ENCODE results near the gene CHST11. TPM values are rescaled to one million over a fixed set of nuclear protein-coding genes. Genes with fewer than 3 reads are reported as not detected.

CHST11 gene
- total RNA-seq, 4 donors from 2014 or later, result 20.8 to 56.7 (median 26.5) TPM

- Histone ChIP-seq H3K4me1 (peaks cover 0 to 4% (median 0%) of the 10 kb centered on the region in 4 donors), H3K36me3 (no peaks in the 10 kb centered on the region), H3K4me3 (no peak overlapping the region), H3K27me3 (no peaks in the 10 kb centered on the region), H3K9me3 (no peaks in the 10 kb centered on the region), H3K27ac (no peak overlapping the region)
- 73 to 85% methylated on average over 6 of the region's 6 CpGs for WGBS, 2 donors
- TF ChIP-seq POLR2A (IDR thresholded peaks at IDR 0.05) (no peak), CTCF (IDR thresholded peaks at IDR 0.05) (no peak), EP300 (IDR thresholded peaks at IDR 0.05) (no peak)
- DNase-seq (ENCODE audit: low spot score in 2 of 2), result no peak
Observed at GRCh38 chr12:104630230-104630670, 173.5 kb downstream of the CHST11 start.

- H3K36me3 ChIP-seq, result no peaks in the 10 kb centered on the region
- no peaks in the 10 kb centered on the region for H3K9me3 ChIP-seq
- TF ChIP-seq POLR2A (IDR thresholded peaks at IDR 0.05) (no peak), EP300 (IDR thresholded peaks at IDR 0.05) (no peak), CTCF (IDR thresholded peaks at IDR 0.05) (no peak)
- no peaks in the 10 kb centered on the region for H3K27me3 ChIP-seq
- no peak overlapping the region for H3K27ac ChIP-seq
- no peaks in the 10 kb centered on the region for H3K4me1 ChIP-seq
- 93% methylated on average over 8 of the region's 8 CpGs for WGBS, 2 donors
- H3K4me3 ChIP-seq, result no peak overlapping the region
- no peak for DNase-seq (ENCODE audit: low spot score in 2 of 2)
Observed at GRCh38 chr12:104631867-104632266, 175.1 kb downstream of the CHST11 start.

- Histone ChIP-seq H3K4me1 (no peaks in the 10 kb centered on the region), H3K4me3 (no peak overlapping the region), H3K36me3 (no peaks in the 10 kb centered on the region), H3K27ac (no peak overlapping the region), H3K9me3 (no peaks in the 10 kb centered on the region), H3K27me3 (no peaks in the 10 kb centered on the region)
- TF ChIP-seq EP300 (IDR thresholded peaks at IDR 0.05) (no peak), POLR2A (IDR thresholded peaks at IDR 0.05) (no peak), CTCF (IDR thresholded peaks at IDR 0.05) (no peak)
- 58 to 67% methylated on average over 11 to 13 of the region's 13 CpGs for WGBS, 2 donors
- no peak for DNase-seq (ENCODE audit: low spot score in 2 of 2)
Observed at GRCh38 chr12:104632724-104633201, 176.0 kb downstream of the CHST11 start.

GRCh38 chr12:104634044-104634443 lies 177.3 kb downstream of the CHST11 start:
- H3K4me3 ChIP-seq, result no peak overlapping the region
- H3K9me3 ChIP-seq, result no peaks in the 10 kb centered on the region
- H3K27me3 ChIP-seq, result no peaks in the 10 kb centered on the region
- H3K4me1 ChIP-seq, result no peaks in the 10 kb centered on the region
- 93 to 97% methylated on average over 4 of the region's 4 CpGs for WGBS, 2 donors
- TF ChIP-seq POLR2A (IDR thresholded peaks at IDR 0.05), result no peak
- no peak for TF ChIP-seq EP300 (IDR thresholded peaks at IDR 0.05)
- TF ChIP-seq CTCF (IDR thresholded peaks at IDR 0.05), result no peak
- DNase-seq (ENCODE audit: low spot score in 2 of 2), result no peak
- no peaks in the 10 kb centered on the region for H3K36me3 ChIP-seq
- H3K27ac ChIP-seq, result no peak overlapping the region

- Histone ChIP-seq H3K27ac (no peak overlapping the region), H3K9me3 (no peaks in the 10 kb centered on the region), H3K4me3 (no peak overlapping the region), H3K36me3 (no peaks in the 10 kb centered on the region), H3K27me3 (no peaks in the 10 kb centered on the region), H3K4me1 (no peaks in the 10 kb centered on the region)
- 94% methylated on average over 3 of the region's 3 CpGs for WGBS, 2 donors
- no peak for DNase-seq (ENCODE audit: low spot score in 2 of 2)
- TF ChIP-seq EP300 (IDR thresholded peaks at IDR 0.05) (no peak), CTCF (IDR thresholded peaks at IDR 0.05) (no peak), POLR2A (IDR thresholded peaks at IDR 0.05) (no peak)
Observed at GRCh38 chr12:104634852-104635251, 178.1 kb downstream of the CHST11 start.
